Endodermal cell (in vitro differentiated cells): ENCODE data around the gene OR7G3. TPM values are rescaled to one million over a fixed set of nuclear protein-coding genes. Genes with fewer than 3 reads are reported as not detected.

Experiments used
- DNase-seq: peaks from one replicate; pipeline ENCODE4 v3.0.0-alpha.2; 2017
- H3K27ac ChIP-seq: 2 replicates; pipeline ENCODE4 v1.5.1; 2013; ENCODE audit warnings: mild to moderate bottlenecking, low read depth, low read length, moderate library complexity
- H3K27me3 ChIP-seq: 2 replicates; pipeline ENCODE4 v1.6.1; 2013; ENCODE audit warnings: mild to moderate bottlenecking, low read length, moderate library complexity; ENCODE audit not compliant: insufficient read depth, control insufficient read depth, poor library complexity, severe bottlenecking
- H3K36me3 ChIP-seq: 2 replicates; pipeline ENCODE4 v1.7.0; 2013; ENCODE audit warnings: mild to moderate bottlenecking, low read length, moderate library complexity; ENCODE audit not compliant: control insufficient read depth, insufficient read depth
- H3K4me1 ChIP-seq: one replicate; pipeline ENCODE4 v1.7.0; 2013; ENCODE audit warnings: low read length; ENCODE audit not compliant: control insufficient read depth, insufficient read depth
- H3K4me3 ChIP-seq: 2 replicates; pipeline ENCODE4 v1.5.1; 2013; ENCODE audit warnings: mild to moderate bottlenecking, low read length, moderate library complexity
- H3K9ac ChIP-seq: 2 replicates; pipeline ENCODE4 v1.6.1; 2013; ENCODE audit warnings: mild to moderate bottlenecking, low read length, moderate library complexity; ENCODE audit not compliant: poor library complexity, severe bottlenecking; ENCODE audit errors: extremely low read depth
- H3K9me3 ChIP-seq: 2 replicates; pipeline ENCODE4 v1.6.1; 2013; ENCODE audit warnings: mild to moderate bottlenecking, low read length, moderate library complexity; ENCODE audit not compliant: control insufficient read depth
- H3K27ac Mint-ChIP-seq: 2 replicates; pipeline ENCODE4 v1.8.0; 2020; ENCODE audit warnings: mixed read lengths
- H3K27me3 Mint-ChIP-seq: 2 replicates; pipeline ENCODE4 v1.8.0; 2021; ENCODE audit warnings: mild to moderate bottlenecking, mixed read lengths; ENCODE audit not compliant: insufficient read depth
- H3K36me3 Mint-ChIP-seq: 2 replicates; pipeline ENCODE4 v1.8.0; 2020; ENCODE audit warnings: low read depth, mixed read lengths
- H3K4me1 Mint-ChIP-seq: 2 replicates; pipeline ENCODE4 v1.8.0; 2020; ENCODE audit warnings: mixed read lengths
- H3K4me3 Mint-ChIP-seq: 2 replicates; pipeline ENCODE4 v1.8.0; 2020; ENCODE audit warnings: mild to moderate bottlenecking, moderate library complexity, mixed read lengths
- H3K9me3 Mint-ChIP-seq: 2 replicates; pipeline ENCODE4 v1.8.0; 2020; ENCODE audit warnings: mild to moderate bottlenecking, mixed read lengths
- CTCF ChIP-seq: fragments of 200-600 bp; sonication (generic); conservative IDR thresholded peaks from 2 replicates; pipeline ENCODE4 v1.5.0; 2021; ENCODE audit warnings: antibody characterized with exemption, mild to moderate bottlenecking
- WGBS, 2 experiments: methylation state at CpG; one replicate each; pipeline versions ENCODE4 v1.1.5 to v1.1.7; 2013; ENCODE audit warnings: missing lambda C conversion rate in 2 of 2, mixed read lengths in 1 of 2; ENCODE audit not compliant: insufficient coverage in 1 of 2, insufficient read length in 1 of 2; 5-methylcytosine and 5-hydroxymethylcytosine counted together
- total RNA-seq, 2 donors: library from RNA; stranded (reverse); fragmentation: NEBNext Ultra II Directional in 1 of 2; extraction: Animal tissue kit (Norgen Biotek cat#: 25700) in 1 of 2; gene quantifications; 2 replicates in 1 of 2; 3 replicates in 1 of 2; pipeline ENCODE4 v1.2.1, GENCODE V29; 2021

OR7G3 gene
- total RNA-seq, 2 donors from 2014 or later, result not detected

DNA sequence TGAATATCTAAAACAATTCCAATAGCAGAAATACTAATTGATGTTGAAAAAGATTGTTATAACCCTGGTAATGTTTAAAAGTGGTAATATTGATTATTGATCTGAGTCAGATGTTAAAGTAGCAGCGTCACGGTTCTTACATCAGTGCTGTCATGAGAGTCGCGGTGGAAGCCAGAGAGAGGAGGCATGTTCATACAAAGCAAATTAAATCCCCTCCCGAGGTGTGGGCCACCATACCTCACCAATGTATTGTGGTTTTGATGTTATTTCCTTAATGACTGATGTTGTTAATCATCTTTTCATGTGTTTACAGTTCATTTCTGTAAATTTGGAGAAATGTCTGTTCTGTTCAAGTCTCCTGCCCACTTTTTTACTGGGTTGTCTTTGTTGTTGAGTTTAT, 24.6 kb upstream of the OR7G3 start:
- Histone ChIP-seq H3K4me3 (no peak overlapping the region), H3K36me3 (peaks cover 84% of the 10 kb centered on the region), H3K27me3 (no peaks in the 10 kb centered on the region), H3K4me1 (no peaks in the 10 kb centered on the region), H3K27ac (no peak overlapping the region), H3K9me3 (peaks cover 99% of the 10 kb centered on the region), H3K9ac (no peak overlapping the region)
- no peak for TF ChIP-seq CTCF
- Mint-ChIP-seq H3K9me3 (peaks cover 96% of the 10 kb centered on the region), H3K27me3 (no peaks in the 10 kb centered on the region), H3K36me3 (peaks cover 97% of the 10 kb centered on the region), H3K4me3 (no peak overlapping the region), H3K27ac (no peak overlapping the region), H3K4me1 (no peaks in the 10 kb centered on the region)
- no peak for DNase-seq
- whole genome bisulfite sequencing, 2 experiments, result 96 to 100% methylated on average over 5 of the region's 5 CpGs

- no peak overlapping the region for H3K4me3 Mint-ChIP-seq
- H3K9me3 Mint-ChIP-seq, result peaks cover 94% of the 10 kb centered on the region
Observed at GRCh38 chr19:9150650-9151049, 23.9 kb upstream of the OR7G3 start.

DNA sequence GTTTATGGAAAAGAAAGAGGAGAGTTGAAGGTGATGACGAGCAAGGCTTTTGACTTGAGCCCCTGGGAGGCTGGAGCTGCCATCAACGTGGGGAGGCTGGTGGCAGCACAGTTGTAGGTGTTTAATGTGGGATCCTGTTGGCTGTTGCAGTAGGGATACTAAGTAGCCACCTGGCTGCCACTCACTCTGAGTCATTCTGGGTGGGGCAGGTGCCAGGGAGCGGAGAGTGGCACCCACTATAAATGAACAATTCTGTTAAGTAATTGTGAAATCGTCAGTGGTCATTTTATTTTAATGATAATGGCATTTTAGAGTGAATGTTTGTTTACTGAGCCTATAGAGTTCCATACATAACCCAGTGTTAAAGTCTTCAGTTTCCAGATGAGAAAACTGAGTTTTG, 23.2 kb upstream of the OR7G3 start:
- Histone ChIP-seq H3K4me3 (no peak overlapping the region), H3K9me3 (peaks cover 94% of the 10 kb centered on the region), H3K36me3 (peaks cover 78% of the 10 kb centered on the region), H3K27me3 (no peaks in the 10 kb centered on the region), H3K4me1 (no peaks in the 10 kb centered on the region), H3K27ac (no peak overlapping the region), H3K9ac (no peak overlapping the region)
- no peak for DNase-seq
- no peaks in the 10 kb centered on the region for H3K27me3 Mint-ChIP-seq
- H3K36me3 Mint-ChIP-seq, result peaks cover 94% of the 10 kb centered on the region
- no peak for TF ChIP-seq CTCF
- WGBS, 2 experiments, result 95 to 100% methylated on average over 2 to 4 of the region's 4 CpGs
- no peaks in the 10 kb centered on the region for H3K4me1 Mint-ChIP-seq
- H3K4me3 Mint-ChIP-seq, result no peak overlapping the region
- H3K27ac Mint-ChIP-seq, result no peak overlapping the region
- peaks cover 95% of the 10 kb centered on the region for H3K9me3 Mint-ChIP-seq

More at GRCh38 chr19:9150650-9151049, 23.9 kb upstream of the OR7G3 start:
- Histone ChIP-seq H3K9me3 (peaks cover 94% of the 10 kb centered on the region), H3K4me3 (no peak overlapping the region), H3K9ac (no peak overlapping the region), H3K36me3 (peaks cover 78% of the 10 kb centered on the region), H3K27ac (no peak overlapping the region), H3K27me3 (no peaks in the 10 kb centered on the region), H3K4me1 (no peaks in the 10 kb centered on the region)
- no peak for DNase-seq
- peaks cover 94% of the 10 kb centered on the region for H3K36me3 Mint-ChIP-seq
- H3K4me1 Mint-ChIP-seq, result no peaks in the 10 kb centered on the region
- 95 to 97% methylated on average over 4 to 5 of the region's 5 CpGs for WGBS, 2 experiments
- H3K27ac Mint-ChIP-seq, result no peak overlapping the region
- no peaks in the 10 kb centered on the region for H3K27me3 Mint-ChIP-seq
- no peak for TF ChIP-seq CTCF
